HG03097 (cell line): ENCODE results near the gene FAM222A.

ENCODE experiments used
- ATAC-seq: cut with Tn5 transposase; IDR thresholded peaks from one replicate; pipeline ENCODE4 v1.9.1; 2021; ENCODE audit not compliant: unreplicated experiment, low FRiP score

Gene FAM222A

GRCh38 chr12:109756457-109756856 lies 42.8 kb downstream of the FAM222A start:
- ATAC-seq: no peak

- no peak for ATAC-seq
These were observed 44.1 kb downstream of the FAM222A start for GRCh38 chr12:109757671-109758265.

- no peak for ATAC-seq
These were observed 45.1 kb downstream of the FAM222A start for GRCh38 chr12:109758426-109759420.

GRCh38 chr12:109759595-109759994 lies 46.0 kb downstream of the FAM222A start:
- ATAC-seq: no peak

GRCh38 chr12:109760031-109760929 lies 46.7 kb downstream of the FAM222A start:
- ATAC-seq: no peak

- ATAC-seq: no peak
These were observed 47.6 kb downstream of the FAM222A start for GRCh38 chr12:109760930-109761921.

GRCh38 chr12:109762071-109762672 lies 48.5 kb downstream of the FAM222A start:
- ATAC-seq: no peak

- no peak for ATAC-seq
These were observed 49.1 kb downstream of the FAM222A start for GRCh38 chr12:109762673-109763191.

- ATAC-seq: no peak
These were observed 49.7 kb downstream of the FAM222A start for GRCh38 chr12:109763201-109763841.

GRCh38 chr12:109764123-109764522 lies 50.5 kb downstream of the FAM222A start:
- no peak for ATAC-seq

GRCh38 chr12:109764776-109765445 lies 51.3 kb downstream of the FAM222A start:
- ATAC-seq: no peak

- no peak for ATAC-seq
These were observed 51.8 kb downstream of the FAM222A start for GRCh38 chr12:109765446-109765810.

GRCh38 chr12:109766251-109766778 lies 52.7 kb downstream of the FAM222A start:
- ATAC-seq: no peak

GRCh38 chr12:109767456-109767855 lies 53.8 kb downstream of the FAM222A start:
- no peak for ATAC-seq

GRCh38 chr12:109767991-109768900 lies 54.6 kb downstream of the FAM222A start:
- ATAC-seq: no peak

GRCh38 chr12:109768901-109769670 lies 55.5 kb downstream of the FAM222A start:
- no peak for ATAC-seq
